ENCODE measurements around the gene TBCK. TPM values are rescaled to one million over a fixed set of nuclear protein-coding genes. Genes with fewer than 3 reads are reported as not detected.

Gene TBCK
- total RNA-seq, 1 donor from 2014 or later, result 36.1 TPM

- TF ChIP-seq POLR2AphosphoS5 (IDR thresholded peaks at IDR 0.05; ENCODE audit: insufficient read depth in 1 of 2, low read depth in 1 of 2), result no peak
- no peak for TF ChIP-seq CTCF (IDR thresholded peaks at IDR 0.05)
- TF ChIP-seq POLR2A (IDR thresholded peaks at IDR 0.05), result no peak
- Histone ChIP-seq H3K27ac (no peak overlapping the region), H3K27me3 (no peaks in the 10 kb centered on the region), H3K4me3 (no peak overlapping the region), H3K36me3 (no peaks in the 10 kb centered on the region), H3K4me1 (peaks cover 10% of the 10 kb centered on the region), H3K9me3 (no peaks in the 10 kb centered on the region)
- no peak for DNase-seq (ENCODE audit: extremely low spot score in 2 of 2)
- intact Hi-C loops (cut with DNase I), result no loop called here
Measured at GRCh38 chr4:105994841-105995501, 321.0 kb downstream of the TBCK start.

GRCh38 chr4:105994061-105994460 is 321.9 kb downstream of the TBCK start:
- no peak for TF ChIP-seq POLR2AphosphoS5 (IDR thresholded peaks at IDR 0.05; ENCODE audit: insufficient read depth in 1 of 2, low read depth in 1 of 2)
- TF ChIP-seq CTCF (IDR thresholded peaks at IDR 0.05), result no peak
- TF ChIP-seq POLR2A (IDR thresholded peaks at IDR 0.05), result no peak
- no peak overlapping the region for H3K4me3 ChIP-seq
- no peak overlapping the region for H3K27ac ChIP-seq
- H3K27me3 ChIP-seq, result no peaks in the 10 kb centered on the region
- H3K36me3 ChIP-seq, result no peaks in the 10 kb centered on the region
- intact Hi-C loops (cut with DNase I), result no loop called here
- peaks cover 12% of the 10 kb centered on the region for H3K4me1 ChIP-seq
- no peaks in the 10 kb centered on the region for H3K9me3 ChIP-seq
- no peak for DNase-seq (ENCODE audit: extremely low spot score in 2 of 2)

- intact Hi-C loops (cut with DNase I), result no loop called here
- Histone ChIP-seq H3K36me3 (no peaks in the 10 kb centered on the region), H3K9me3 (no peaks in the 10 kb centered on the region), H3K27ac (no peak overlapping the region), H3K27me3 (no peaks in the 10 kb centered on the region), H3K4me3 (no peak overlapping the region), H3K4me1 (peaks cover 12% of the 10 kb centered on the region)
- DNase-seq (ENCODE audit: extremely low spot score in 2 of 2), result no peak
- TF ChIP-seq POLR2AphosphoS5 (IDR thresholded peaks at IDR 0.05; ENCODE audit: insufficient read depth in 1 of 2, low read depth in 1 of 2), result no peak
- TF ChIP-seq CTCF (IDR thresholded peaks at IDR 0.05), result no peak
- TF ChIP-seq POLR2A (IDR thresholded peaks at IDR 0.05), result no peak
Measured at GRCh38 chr4:105992641-105993305, 323.2 kb downstream of the TBCK start.

- peaks cover 12% of the 10 kb centered on the region for H3K4me1 ChIP-seq
- no peak overlapping the region for H3K4me3 ChIP-seq
- TF ChIP-seq CTCF (IDR thresholded peaks at IDR 0.05), result no peak
- no peak for TF ChIP-seq POLR2A (IDR thresholded peaks at IDR 0.05)
- no peak for TF ChIP-seq POLR2AphosphoS5 (IDR thresholded peaks at IDR 0.05; ENCODE audit: insufficient read depth in 1 of 2, low read depth in 1 of 2)
- no peaks in the 10 kb centered on the region for H3K27me3 ChIP-seq
- no peak for DNase-seq (ENCODE audit: extremely low spot score in 2 of 2)
- no peaks in the 10 kb centered on the region for H3K36me3 ChIP-seq
- intact Hi-C loops (cut with DNase I), result no loop called here
- H3K27ac ChIP-seq, result no peak overlapping the region
- no peaks in the 10 kb centered on the region for H3K9me3 ChIP-seq
Measured at GRCh38 chr4:105991726-105992125, 324.3 kb downstream of the TBCK start.

Other genes with a start within 250 kb of the TBCK start
- 19.4 TPM for gene AIMP1, start 341 bp upstream of the TBCK start, total RNA-seq
- not detected for gene GIMD1, start 52.6 kb upstream of the TBCK start, total RNA-seq